GM19240 (cell line): ENCODE results near the gene NAGK.

Source experiments
- DNase-seq: peaks from one replicate; pipeline ENCODE4 v3.0.0; 2011; ENCODE audit warnings: low spot score; ENCODE audit not compliant: insufficient read length

The NAGK gene

DNA sequence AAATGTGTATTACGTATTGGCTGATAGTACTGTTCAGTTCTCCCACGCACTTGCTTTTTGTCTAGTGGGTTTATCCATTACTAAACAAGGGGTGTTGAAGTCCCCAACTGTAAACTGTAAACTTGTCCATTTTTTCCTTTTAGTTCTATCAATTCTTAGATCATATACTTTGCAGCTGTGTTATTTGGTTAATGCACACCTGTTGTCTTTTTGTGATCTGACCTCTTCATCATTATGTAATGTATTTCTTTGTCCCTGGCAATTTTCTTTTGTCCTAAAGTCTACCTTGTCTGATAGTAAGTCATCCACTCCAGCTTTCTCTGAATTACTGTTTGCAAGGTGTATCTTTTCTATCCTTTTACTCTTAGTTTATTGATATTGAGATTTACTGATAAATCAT, 39.6 kb downstream of the NAGK start:
- DNase-seq: no peak

DNA sequence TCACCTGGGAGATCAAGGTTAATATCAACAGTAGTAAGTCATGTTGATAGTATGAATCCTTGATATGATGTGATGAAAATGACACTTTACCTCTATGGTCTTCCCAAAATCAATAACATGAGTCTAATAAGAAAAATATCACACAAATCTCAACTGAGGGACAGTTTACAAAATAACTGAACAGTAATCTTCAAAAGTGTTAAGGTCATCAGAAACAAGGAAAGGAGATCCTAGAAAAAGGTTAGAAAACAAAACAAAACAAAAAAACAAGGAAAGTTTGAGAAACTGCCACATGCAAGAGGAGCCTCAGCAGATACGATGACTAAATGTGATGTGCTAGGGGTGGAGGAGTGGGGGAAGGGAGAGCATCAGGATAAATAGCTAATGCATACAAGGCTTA, 45.4 kb downstream of the NAGK start:
- DNase-seq: no peak

DNA sequence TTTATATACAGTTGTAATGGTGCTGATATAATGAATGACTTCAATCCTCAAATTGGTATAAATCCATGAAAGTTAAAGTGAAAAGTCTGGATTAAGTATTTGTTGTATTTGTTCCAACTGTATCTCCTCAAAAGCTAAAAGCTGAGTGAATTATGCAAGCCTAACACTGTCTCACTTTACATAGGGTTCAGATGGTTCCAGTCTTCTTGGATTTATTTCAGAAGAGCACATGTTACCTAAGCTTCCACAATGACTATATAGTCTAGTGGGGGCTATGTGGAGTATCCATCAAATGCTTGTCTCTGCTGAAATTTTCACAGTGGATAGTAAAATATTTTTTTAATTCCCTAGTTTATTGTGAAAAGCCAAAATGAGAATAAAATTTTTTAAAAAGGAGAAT, 48.6 kb downstream of the NAGK start:
- no peak for DNase-seq

DNA sequence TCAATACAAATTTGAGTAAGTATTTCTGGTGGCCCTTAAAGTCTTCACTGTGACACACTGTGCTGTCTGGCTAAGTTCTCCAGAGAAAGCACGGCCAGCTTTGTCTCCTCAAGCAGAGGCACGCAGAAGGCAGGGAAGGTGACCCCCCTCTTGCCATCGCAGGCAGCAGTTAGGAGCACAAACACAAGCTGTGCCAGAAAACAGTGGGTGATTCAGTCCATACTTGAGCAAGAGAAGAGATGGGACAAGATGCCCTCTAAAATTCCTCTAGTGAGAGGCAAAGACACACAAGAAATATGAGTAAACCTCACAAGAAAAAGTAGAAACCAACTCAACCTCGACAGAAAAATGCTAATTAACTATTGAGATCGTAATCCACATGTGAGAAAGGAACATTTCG, 51.7 kb downstream of the NAGK start:
- DNase-seq: no peak

- DNase-seq: no peak
Observed at GRCh38 chr2:71121479-71121878, 53.0 kb downstream of the NAGK start.

DNA sequence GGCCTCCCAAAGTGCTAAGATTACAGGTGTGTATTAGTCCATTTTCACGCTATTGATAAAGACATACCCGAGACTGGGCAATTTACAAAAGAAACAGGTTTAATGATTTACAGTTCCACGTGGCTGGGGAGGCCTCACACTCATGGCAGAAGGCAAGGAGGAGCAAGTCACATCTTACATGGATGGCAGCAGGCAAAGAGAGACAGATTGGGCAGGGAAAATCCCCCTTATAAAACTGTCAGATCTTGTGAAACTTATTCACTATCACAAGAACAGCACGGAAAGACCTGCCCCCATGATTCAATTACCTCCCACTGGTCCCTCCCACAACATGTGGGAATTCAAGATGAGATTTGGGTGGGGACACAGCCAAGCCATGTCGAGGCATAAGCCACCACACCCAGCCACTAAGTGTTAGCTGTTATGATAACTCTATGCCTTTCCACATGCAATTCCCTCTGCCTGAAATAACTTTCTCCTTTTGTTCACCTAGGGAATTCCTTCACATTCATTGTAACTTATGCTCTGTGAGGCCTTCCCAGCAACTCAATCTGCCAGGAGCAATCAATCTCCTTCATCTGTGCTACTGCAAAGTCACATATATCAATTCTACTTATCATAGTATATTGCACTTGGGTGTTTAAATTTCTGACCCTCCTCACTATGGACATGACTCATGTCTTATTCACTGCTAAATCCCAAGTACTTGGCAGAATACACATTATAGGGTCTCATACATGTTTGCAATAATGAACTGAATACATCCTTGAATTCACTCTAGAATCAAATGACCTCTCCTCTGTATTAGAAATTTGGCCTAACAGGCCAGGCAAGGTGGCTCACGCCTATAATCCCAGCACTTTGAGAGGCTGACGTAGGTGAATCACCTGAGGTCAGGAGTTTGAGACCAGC, 54.2 kb downstream of the NAGK start:
- no peak for DNase-seq

DNA sequence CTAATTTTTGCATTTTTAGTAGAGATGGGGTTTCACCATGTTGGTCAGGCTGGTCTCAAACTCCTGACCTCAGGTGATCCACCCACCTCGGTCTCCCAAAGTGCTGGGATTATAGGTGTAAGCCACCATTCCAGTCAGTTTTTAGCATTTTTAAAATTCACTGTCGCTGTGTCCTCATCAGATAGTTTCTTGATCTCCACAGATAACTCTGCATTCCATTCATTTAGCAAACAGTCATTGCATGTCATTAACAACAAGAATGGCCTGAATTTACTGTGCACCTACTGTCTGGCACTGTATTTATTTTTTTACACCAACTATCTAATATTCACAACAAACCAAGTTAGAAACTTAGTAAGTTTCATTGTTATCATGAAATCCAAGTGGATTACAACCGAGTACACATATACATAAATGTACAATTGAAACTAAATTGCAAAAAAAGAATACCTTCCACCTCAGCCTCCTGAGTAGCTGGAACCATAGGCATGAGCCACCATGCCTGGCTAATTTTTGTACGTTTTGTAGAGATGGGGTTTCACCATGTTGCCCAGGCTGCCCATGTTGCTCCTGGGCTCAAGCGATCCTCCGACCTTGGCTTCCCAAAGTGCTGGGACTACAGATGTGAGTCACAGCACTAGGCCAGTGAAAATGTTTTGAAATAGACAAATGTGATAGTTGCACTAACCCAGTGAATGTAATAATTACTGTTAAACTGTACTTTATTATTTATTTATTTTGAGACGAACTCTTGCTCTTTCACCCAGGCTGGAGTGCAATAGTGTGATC, 57.3 kb downstream of the NAGK start:
- DNase-seq: no peak

- no peak for DNase-seq
Observed at GRCh38 chr2:71126957-71127356, 58.5 kb downstream of the NAGK start.
